Stimulated activated CD8-positive, alpha-beta memory T cell treated with anti-CD3 and anti-CD28 coated beads, Interleukin-12 subunit alpha, Interleukin-12 subunit beta, amount 100 ng/mL, for 1 hour (primary cell): ENCODE data around the gene DDX31.
"Not testable (repeated sequence)": the region's sequence is repeated elsewhere in the genome, so short reads cannot be mapped to it uniquely, and the experiment has no call there.

Source experiments
- DNase-seq: peaks from one replicate; pipeline ENCODE4 v3.0.0-alpha.2; 2020; ENCODE audit warnings: low read depth

The DDX31 gene

GRCh38 chr9:132579427-132579798 lies 90.4 kb downstream of the DDX31 start:
- DNase-seq: no peak

- no peak for DNase-seq
Observed at GRCh38 chr9:132578367-132578932, 91.3 kb downstream of the DDX31 start.

GRCh38 chr9:132577119-132577518 lies 92.7 kb downstream of the DDX31 start:
- DNase-seq: no peak

- DNase-seq: no peak
Observed at GRCh38 chr9:132575811-132576210, 94.0 kb downstream of the DDX31 start.

- DNase-seq: peak; percentile 6
Observed at GRCh38 chr9:132575005-132575609, 94.7 kb downstream of the DDX31 start.

- no peak for DNase-seq
Observed at GRCh38 chr9:132572921-132573320, 96.9 kb downstream of the DDX31 start.

- DNase-seq: no peak
Observed at GRCh38 chr9:132571806-132572600, 97.8 kb downstream of the DDX31 start.

- not testable (repeated sequence) for DNase-seq
Observed at GRCh38 chr9:132568787-132569186, 101.0 kb downstream of the DDX31 start.

GRCh38 chr9:132564526-132564925 lies 105.3 kb downstream of the DDX31 start:
- no peak for DNase-seq

- DNase-seq: no peak
Observed at GRCh38 chr9:132562306-132562573, 107.5 kb downstream of the DDX31 start.

- no peak for DNase-seq
Observed at GRCh38 chr9:132560616-132561202, 109.1 kb downstream of the DDX31 start.

- no peak for DNase-seq
Observed at GRCh38 chr9:132559711-132560110, 110.1 kb downstream of the DDX31 start.

GRCh38 chr9:132557159-132557558 lies 112.6 kb downstream of the DDX31 start:
- DNase-seq: no peak

- no peak for DNase-seq
Observed at GRCh38 chr9:132556714-132557113, 113.1 kb downstream of the DDX31 start.

- DNase-seq: no peak
Observed at GRCh38 chr9:132556235-132556634, 113.5 kb downstream of the DDX31 start.

- no peak for DNase-seq
Observed at GRCh38 chr9:132555528-132555927, 114.3 kb downstream of the DDX31 start.

GRCh38 chr9:132554755-132555154 lies 115.0 kb downstream of the DDX31 start:
- no peak for DNase-seq

GRCh38 chr9:132552041-132552440 lies 117.7 kb downstream of the DDX31 start:
- DNase-seq: no peak

- DNase-seq: no peak
Observed at GRCh38 chr9:132551556-132551955, 118.2 kb downstream of the DDX31 start.

GRCh38 chr9:132548751-132549640 lies 120.8 kb downstream of the DDX31 start:
- DNase-seq: no peak

- DNase-seq: no peak
Observed at GRCh38 chr9:132547976-132548730, 121.6 kb downstream of the DDX31 start.

GRCh38 chr9:132547436-132547835 lies 122.3 kb downstream of the DDX31 start:
- no peak for DNase-seq
